Osteocyte (in vitro differentiated cells): ENCODE data around the gene LMO1. TPM values are rescaled to one million over a fixed set of nuclear protein-coding genes. Genes with fewer than 3 reads are reported as not detected.

Experiments
- DNase-seq: peaks from one replicate; pipeline ENCODE4 v3.0.0; 2021; ENCODE audit warnings: mixed read lengths; ENCODE audit not compliant: unreplicated experiment; ENCODE audit errors: extremely low spot score
- H3K27ac Mint-ChIP-seq: one replicate; pipeline ENCODE4 v1.8.0; 2021; ENCODE audit warnings: mild to moderate bottlenecking, mixed read lengths; ENCODE audit not compliant: unreplicated experiment
- H3K27me3 Mint-ChIP-seq: one replicate; pipeline ENCODE4 v1.8.0; 2021; ENCODE audit warnings: mixed read lengths; ENCODE audit not compliant: unreplicated experiment
- H3K36me3 Mint-ChIP-seq: one replicate; pipeline ENCODE4 v1.8.0; 2021; ENCODE audit warnings: mixed read lengths; ENCODE audit not compliant: unreplicated experiment
- H3K4me1 Mint-ChIP-seq: one replicate; pipeline ENCODE4 v1.8.0; 2021; ENCODE audit warnings: mixed read lengths; ENCODE audit not compliant: unreplicated experiment
- H3K4me3 Mint-ChIP-seq: one replicate; pipeline ENCODE4 v1.8.0; 2021; ENCODE audit warnings: mild to moderate bottlenecking, moderate library complexity, mixed read lengths; ENCODE audit not compliant: unreplicated experiment
- H3K9me3 Mint-ChIP-seq: one replicate; pipeline ENCODE4 v1.8.0; 2021; ENCODE audit warnings: mixed read lengths; ENCODE audit not compliant: unreplicated experiment
- total RNA-seq: library from RNA; stranded (reverse); gene quantifications from 2 replicates; pipeline ENCODE4 v1.2.1, GENCODE V29; 2021
- TF ChIP-seq, protein P1 (sequence below): fragments of 200-600 bp; sonication (generic); IDR thresholded peaks from 2 replicates; pipeline ENCODE4 v1.5.0; 2021; ENCODE audit warnings: antibody characterized with exemption, mild to moderate bottlenecking, moderate library complexity

Gene LMO1
- total RNA-seq, 1 donor from 2014 or later: not detected

DNA sequence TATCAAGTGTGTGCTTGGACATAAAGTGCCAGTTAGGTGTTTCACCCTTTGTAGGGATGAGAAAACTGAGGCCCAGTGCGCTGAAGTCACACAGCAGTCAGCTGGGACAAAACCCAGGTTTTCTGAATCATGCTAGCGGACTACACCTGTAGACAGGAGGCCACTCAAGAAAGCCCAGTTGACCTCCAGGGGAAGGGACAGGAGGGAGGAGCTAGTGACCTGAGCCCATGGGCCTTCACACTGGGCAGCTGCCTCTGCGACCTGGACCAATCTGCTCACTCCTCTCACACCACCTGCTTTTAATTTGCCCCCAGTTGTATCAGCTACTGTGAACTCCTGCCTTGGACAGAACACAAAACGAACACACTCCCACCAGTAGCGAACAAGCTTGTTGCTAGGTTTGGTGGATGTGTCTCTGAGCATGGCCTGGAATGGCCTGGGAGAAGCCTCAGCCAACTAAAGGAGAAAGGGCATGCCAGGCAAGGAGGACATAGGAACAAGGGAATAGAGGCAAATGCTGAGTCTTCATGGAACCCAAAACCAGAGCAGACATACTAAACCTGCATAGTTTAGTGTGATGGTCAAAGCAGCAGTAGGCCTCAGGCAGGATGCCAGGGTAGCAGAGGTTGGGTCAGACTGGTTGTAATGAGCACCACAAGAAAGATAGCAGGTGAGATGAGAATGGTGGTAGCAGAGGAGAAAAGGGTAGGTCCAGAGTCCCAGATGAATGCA lies 7.2 kb downstream of the LMO1 start:
- H3K4me1 Mint-ChIP-seq: no peaks in the 10 kb centered on the region
- no peak for DNase-seq
- no peaks in the 10 kb centered on the region for H3K9me3 Mint-ChIP-seq
- H3K4me3 Mint-ChIP-seq: no peak overlapping the region
- peaks cover 15% of the 10 kb centered on the region for H3K27me3 Mint-ChIP-seq
- H3K36me3 Mint-ChIP-seq: no peaks in the 10 kb centered on the region
- TF ChIP-seq, protein P1, sequence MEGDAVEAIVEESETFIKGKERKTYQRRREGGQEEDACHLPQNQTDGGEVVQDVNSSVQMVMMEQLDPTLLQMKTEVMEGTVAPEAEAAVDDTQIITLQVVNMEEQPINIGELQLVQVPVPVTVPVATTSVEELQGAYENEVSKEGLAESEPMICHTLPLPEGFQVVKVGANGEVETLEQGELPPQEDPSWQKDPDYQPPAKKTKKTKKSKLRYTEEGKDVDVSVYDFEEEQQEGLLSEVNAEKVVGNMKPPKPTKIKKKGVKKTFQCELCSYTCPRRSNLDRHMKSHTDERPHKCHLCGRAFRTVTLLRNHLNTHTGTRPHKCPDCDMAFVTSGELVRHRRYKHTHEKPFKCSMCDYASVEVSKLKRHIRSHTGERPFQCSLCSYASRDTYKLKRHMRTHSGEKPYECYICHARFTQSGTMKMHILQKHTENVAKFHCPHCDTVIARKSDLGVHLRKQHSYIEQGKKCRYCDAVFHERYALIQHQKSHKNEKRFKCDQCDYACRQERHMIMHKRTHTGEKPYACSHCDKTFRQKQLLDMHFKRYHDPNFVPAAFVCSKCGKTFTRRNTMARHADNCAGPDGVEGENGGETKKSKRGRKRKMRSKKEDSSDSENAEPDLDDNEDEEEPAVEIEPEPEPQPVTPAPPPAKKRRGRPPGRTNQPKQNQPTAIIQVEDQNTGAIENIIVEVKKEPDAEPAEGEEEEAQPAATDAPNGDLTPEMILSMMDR: no peak
- no peak overlapping the region for H3K27ac Mint-ChIP-seq

DNA sequence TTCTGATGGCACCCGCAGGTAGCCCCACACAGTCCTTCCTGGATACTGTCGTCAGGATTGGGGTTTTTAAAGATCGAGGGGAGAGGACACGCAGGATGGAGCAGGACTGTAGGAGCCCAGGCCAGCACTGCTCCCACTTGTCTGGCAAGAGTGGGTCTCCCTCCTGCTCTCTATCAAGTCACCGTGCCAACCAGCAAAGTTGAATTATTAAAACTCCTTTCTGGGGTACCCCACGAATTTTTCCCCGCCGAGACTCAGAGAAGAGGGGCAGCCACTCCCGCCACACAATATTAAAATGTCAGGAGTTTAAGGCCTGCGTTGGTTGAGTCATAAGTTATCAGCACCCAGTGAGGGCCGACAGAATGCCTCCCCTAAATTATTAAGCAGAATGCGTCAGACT lies 10.1 kb downstream of the LMO1 start:
- Mint-ChIP-seq H3K4me3 (no peak overlapping the region), H3K36me3 (no peaks in the 10 kb centered on the region), H3K27me3 (peaks cover 15% of the 10 kb centered on the region), H3K27ac (no peak overlapping the region), H3K4me1 (no peaks in the 10 kb centered on the region), H3K9me3 (no peaks in the 10 kb centered on the region)
- TF ChIP-seq, protein P1: no peak
- no peak for DNase-seq

DNA sequence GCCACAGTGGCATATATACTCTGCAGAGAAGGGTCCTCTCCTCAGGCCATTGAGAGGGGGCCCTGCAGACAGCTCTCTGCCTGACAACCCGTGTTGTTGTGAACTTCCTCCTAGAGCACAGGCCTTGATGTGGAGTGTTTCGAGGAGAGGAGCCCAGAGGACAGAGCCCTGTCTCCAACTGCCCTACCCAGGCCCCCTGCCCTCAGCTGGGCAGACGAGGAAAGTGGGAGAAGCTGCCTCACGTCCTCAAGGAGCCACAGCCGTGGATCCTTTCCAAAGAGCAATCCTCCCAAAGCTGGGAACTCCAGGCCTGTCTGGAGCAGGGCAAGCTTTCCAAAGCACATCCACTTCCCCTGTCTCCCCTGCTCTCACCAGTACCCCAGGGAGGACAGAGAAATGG lies 10.7 kb downstream of the LMO1 start:
- Mint-ChIP-seq H3K9me3 (no peaks in the 10 kb centered on the region), H3K4me3 (no peak overlapping the region), H3K27me3 (peaks cover 21% of the 10 kb centered on the region), H3K27ac (no peak overlapping the region), H3K36me3 (no peaks in the 10 kb centered on the region), H3K4me1 (no peaks in the 10 kb centered on the region)
- TF ChIP-seq, protein P1: no peak
- no peak for DNase-seq

DNA sequence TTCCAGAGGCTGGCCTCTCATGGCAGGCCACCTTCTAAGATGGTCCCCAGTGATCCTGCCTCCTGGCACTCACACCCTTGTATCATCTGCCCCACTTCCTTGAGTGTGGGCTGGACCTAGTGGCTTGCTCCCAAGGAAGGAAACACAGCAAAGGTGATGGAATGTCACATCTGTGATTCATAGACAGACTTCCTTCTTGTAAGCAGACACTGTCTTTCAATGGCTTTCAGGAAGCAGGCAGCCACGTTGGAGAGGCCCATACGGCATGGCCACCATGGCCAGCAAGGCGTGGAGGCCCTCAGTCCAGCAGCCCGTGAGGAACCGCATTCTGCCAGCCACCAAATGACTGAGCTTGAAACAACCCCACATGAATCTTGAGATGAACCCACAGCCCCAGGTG lies 11.3 kb downstream of the LMO1 start:
- Mint-ChIP-seq H3K4me1 (no peaks in the 10 kb centered on the region), H3K4me3 (no peak overlapping the region), H3K27ac (no peak overlapping the region), H3K27me3 (peaks cover 23% of the 10 kb centered on the region), H3K9me3 (no peaks in the 10 kb centered on the region), H3K36me3 (no peaks in the 10 kb centered on the region)
- DNase-seq: no peak
- TF ChIP-seq, protein P1: no peak

DNA sequence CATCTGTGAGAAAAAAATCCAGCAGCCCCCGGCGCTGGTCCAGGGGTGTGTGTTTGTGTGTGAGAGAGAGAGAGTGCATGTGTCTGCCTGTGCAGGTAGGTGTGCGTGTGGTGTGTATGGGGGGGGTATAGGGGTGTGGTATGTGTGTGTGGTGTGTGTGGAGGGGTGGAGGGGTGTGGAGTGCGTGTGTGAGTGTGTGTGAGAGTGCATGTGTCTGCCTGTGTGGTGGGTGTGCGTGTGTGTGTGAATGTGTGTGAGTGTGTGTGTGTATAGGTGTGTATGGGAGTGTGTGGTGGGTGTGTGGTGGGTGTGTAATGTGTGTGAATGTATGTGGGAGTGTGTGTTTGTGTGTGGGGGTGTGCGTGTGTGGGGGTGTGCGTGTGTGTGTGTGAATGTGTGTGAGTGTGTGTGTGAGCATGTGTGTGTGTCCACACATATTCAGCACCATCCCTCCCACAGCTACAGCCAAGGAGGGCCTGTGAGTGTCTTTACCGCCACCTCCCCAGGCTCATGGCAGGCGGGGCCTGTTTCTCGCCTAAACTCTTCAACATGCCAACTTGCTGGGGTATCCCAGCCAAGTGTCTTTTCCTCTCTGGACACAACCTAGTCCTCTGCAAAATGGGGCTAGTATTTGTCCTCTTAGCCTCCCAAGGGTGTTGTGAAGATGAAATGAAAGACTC lies 11.9 kb downstream of the LMO1 start:
- Mint-ChIP-seq H3K36me3 (no peaks in the 10 kb centered on the region), H3K27ac (no peak overlapping the region)
- no peak for DNase-seq

More for the DNA sequence above, 11.9 kb downstream of the LMO1 start:
- Mint-ChIP-seq H3K4me1 (no peaks in the 10 kb centered on the region), H3K27me3 (peaks cover 29% of the 10 kb centered on the region), H3K4me3 (no peak overlapping the region), H3K9me3 (no peaks in the 10 kb centered on the region)
- TF ChIP-seq, protein P1: no peak
